ENCODE results near the gene TMEM117. TPM values are rescaled to one million over a fixed set of nuclear protein-coding genes. Genes with fewer than 3 reads are reported as not detected.
"Not testable (repeated sequence)": the region's sequence is repeated elsewhere in the genome, so short reads cannot be mapped to it uniquely, and the experiment has no call there.

Gene TMEM117
- total RNA-seq, 1 experiment from 2014 or later = 1.1 TPM

GRCh38 chr12:43858991-43859390 lies 23.1 kb downstream of the TMEM117 start:
- H3K4me1 Mint-ChIP-seq (ENCODE audit: low read depth, unreplicated experiment) = no peaks in the 10 kb centered on the region
- BruUV-seq (replicated peaks) = no TSS peak
- no peaks in the 10 kb centered on the region for H3K36me3 Mint-ChIP-seq (ENCODE audit: insufficient read depth, unreplicated experiment)
- no peak overlapping the region for H3K27ac Mint-ChIP-seq (ENCODE audit: unreplicated experiment)
- CTCF ChIA-PET = no interaction called here
- TF ChIP-seq CTCF (IDR thresholded peaks at IDR 0.05; ENCODE audit: unreplicated experiment) = no peak
- no peak for DNase-seq
- H3K27me3 Mint-ChIP-seq (ENCODE audit: unreplicated experiment) = no peaks in the 10 kb centered on the region
- intact Hi-C loops (cut with micrococcal nuclease; ENCODE audit: unreplicated experiment) = no loop called here
- no peaks in the 10 kb centered on the region for H3K9me3 Mint-ChIP-seq (ENCODE audit: low read depth, unreplicated experiment)
- no peak overlapping the region for H3K4me3 Mint-ChIP-seq (ENCODE audit: low read depth, unreplicated experiment)

- BruUV-seq (replicated peaks) = no TSS peak
- Mint-ChIP-seq H3K4me1 (ENCODE audit: low read depth, unreplicated experiment) (no peaks in the 10 kb centered on the region), H3K9me3 (ENCODE audit: low read depth, unreplicated experiment) (no peaks in the 10 kb centered on the region), H3K27me3 (ENCODE audit: unreplicated experiment) (no peaks in the 10 kb centered on the region), H3K27ac (ENCODE audit: unreplicated experiment) (no peak overlapping the region), H3K36me3 (ENCODE audit: insufficient read depth, unreplicated experiment) (no peaks in the 10 kb centered on the region), H3K4me3 (ENCODE audit: low read depth, unreplicated experiment) (no peak overlapping the region)
- CTCF ChIA-PET = no interaction called here
- intact Hi-C loops (cut with micrococcal nuclease; ENCODE audit: unreplicated experiment) = no loop called here
- no peak for DNase-seq
- no peak for TF ChIP-seq CTCF (IDR thresholded peaks at IDR 0.05; ENCODE audit: unreplicated experiment)
Observed at GRCh38 chr12:43861015-43861839, 25.3 kb downstream of the TMEM117 start.

- Mint-ChIP-seq H3K27me3 (ENCODE audit: unreplicated experiment) (no peaks in the 10 kb centered on the region), H3K4me3 (ENCODE audit: low read depth, unreplicated experiment) (no peak overlapping the region), H3K36me3 (ENCODE audit: insufficient read depth, unreplicated experiment) (no peaks in the 10 kb centered on the region), H3K27ac (ENCODE audit: unreplicated experiment) (no peak overlapping the region), H3K4me1 (ENCODE audit: low read depth, unreplicated experiment) (no peaks in the 10 kb centered on the region), H3K9me3 (ENCODE audit: low read depth, unreplicated experiment) (no peaks in the 10 kb centered on the region)
- no peak for DNase-seq
- no peak for TF ChIP-seq CTCF (IDR thresholded peaks at IDR 0.05; ENCODE audit: unreplicated experiment)
- CTCF ChIA-PET = no interaction called here
- BruUV-seq (replicated peaks) = no TSS peak
- intact Hi-C loops (cut with micrococcal nuclease; ENCODE audit: unreplicated experiment) = no loop called here
Observed at GRCh38 chr12:43861840-43862150, 25.9 kb downstream of the TMEM117 start.

- CTCF ChIA-PET = no interaction called here
- H3K4me1 Mint-ChIP-seq (ENCODE audit: low read depth, unreplicated experiment) = no peaks in the 10 kb centered on the region
- H3K27ac Mint-ChIP-seq (ENCODE audit: unreplicated experiment) = no peak overlapping the region
- no peak for DNase-seq
- H3K27me3 Mint-ChIP-seq (ENCODE audit: unreplicated experiment) = no peaks in the 10 kb centered on the region
- H3K9me3 Mint-ChIP-seq (ENCODE audit: low read depth, unreplicated experiment) = no peaks in the 10 kb centered on the region
- H3K4me3 Mint-ChIP-seq (ENCODE audit: low read depth, unreplicated experiment) = no peak overlapping the region
- intact Hi-C loops (cut with micrococcal nuclease; ENCODE audit: unreplicated experiment) = no loop called here
- BruUV-seq (replicated peaks) = no TSS peak
- H3K36me3 Mint-ChIP-seq (ENCODE audit: insufficient read depth, unreplicated experiment) = no peaks in the 10 kb centered on the region
- no peak for TF ChIP-seq CTCF (IDR thresholded peaks at IDR 0.05; ENCODE audit: unreplicated experiment)
Observed at GRCh38 chr12:43863770-43864366, 28.0 kb downstream of the TMEM117 start.

- H3K9me3 Mint-ChIP-seq (ENCODE audit: low read depth, unreplicated experiment); H3K4me1 Mint-ChIP-seq (ENCODE audit: low read depth, unreplicated experiment); H3K27ac Mint-ChIP-seq (ENCODE audit: unreplicated experiment); H3K4me3 Mint-ChIP-seq (ENCODE audit: low read depth, unreplicated experiment); H3K27me3 Mint-ChIP-seq (ENCODE audit: unreplicated experiment); CTCF ChIA-PET; DNase-seq; H3K36me3 Mint-ChIP-seq (ENCODE audit: insufficient read depth, unreplicated experiment); intact Hi-C loops (cut with micrococcal nuclease; ENCODE audit: unreplicated experiment); BruUV-seq (replicated peaks): not testable (repeated sequence)
Observed at GRCh38 chr12:43864557-43864956, 28.7 kb downstream of the TMEM117 start.
